ENCODE results near the gene GPD2.
"Not testable (repeated sequence)": the region's sequence is repeated elsewhere in the genome, so short reads cannot be mapped to it uniquely, and the experiment has no call there.

GPD2 gene

GRCh38 chr2:156513219-156513618 lies 77.0 kb downstream of the GPD2 start:
- TF ChIP-seq CTCF (IDR thresholded peaks at IDR 0.05; ENCODE audit: low read depth, low read length) = no peak
- DNase-seq (ENCODE audit: low read depth in 2 of 2) = no peak
- no peak overlapping the region for H3K4me3 ChIP-seq (replicated peaks in 1 of 2; ENCODE audit: low read depth in 2 of 2, low read length in 2 of 2)

- DNase-seq (ENCODE audit: low read depth in 2 of 2) = peak in 1 of 2 donors; percentile 66
- no peak overlapping the region for H3K4me3 ChIP-seq (replicated peaks in 1 of 2; ENCODE audit: low read depth in 2 of 2, low read length in 2 of 2)
- no peak for TF ChIP-seq CTCF (IDR thresholded peaks at IDR 0.05; ENCODE audit: low read depth, low read length)
Observed at GRCh38 chr2:156517419-156517818, 81.2 kb downstream of the GPD2 start.

GRCh38 chr2:156518138-156518537 lies 82.0 kb downstream of the GPD2 start:
- no peak for TF ChIP-seq CTCF (IDR thresholded peaks at IDR 0.05; ENCODE audit: low read depth, low read length)

GRCh38 chr2:156522864-156523440 lies 86.8 kb downstream of the GPD2 start:
- DNase-seq (ENCODE audit: low read depth in 2 of 2) = no peak
- H3K4me3 ChIP-seq (replicated peaks in 1 of 2; ENCODE audit: low read depth in 2 of 2, low read length in 2 of 2) = no peak overlapping the region
- TF ChIP-seq CTCF (IDR thresholded peaks at IDR 0.05; ENCODE audit: low read depth, low read length) = no peak

More at GRCh38 chr2:156518138-156518537, 82.0 kb downstream of the GPD2 start:
- H3K4me3 ChIP-seq (replicated peaks in 1 of 2; ENCODE audit: low read depth in 2 of 2, low read length in 2 of 2) = no peak overlapping the region
- no peak for DNase-seq (ENCODE audit: low read depth in 2 of 2)

- no peak overlapping the region for H3K4me3 ChIP-seq (replicated peaks in 1 of 2; ENCODE audit: low read depth in 2 of 2, low read length in 2 of 2)
- TF ChIP-seq CTCF (IDR thresholded peaks at IDR 0.05; ENCODE audit: low read depth, low read length) = no peak
- DNase-seq (ENCODE audit: low read depth in 2 of 2) = no peak
Observed at GRCh38 chr2:156526950-156527636, 90.9 kb downstream of the GPD2 start.

- not testable (repeated sequence) for H3K4me3 ChIP-seq (replicated peaks in 1 of 2; ENCODE audit: low read depth in 2 of 2, low read length in 2 of 2); DNase-seq (ENCODE audit: low read depth in 2 of 2)
Observed at GRCh38 chr2:156528583-156528982, 92.4 kb downstream of the GPD2 start.

GRCh38 chr2:156532989-156533388 lies 96.8 kb downstream of the GPD2 start:
- TF ChIP-seq CTCF (IDR thresholded peaks at IDR 0.05; ENCODE audit: low read depth, low read length) = no peak
- H3K4me3 ChIP-seq (replicated peaks in 1 of 2; ENCODE audit: low read depth in 2 of 2, low read length in 2 of 2) = no peak overlapping the region
- DNase-seq (ENCODE audit: low read depth in 2 of 2) = no peak

Measured in cardiac fibroblast (primary cell).